H1 (cell line): ENCODE data around the gene ZNF471.

Experiments
- CEBPB ChIP-seq: IDR thresholded peaks from 2 replicates; pipeline ENCODE4 v1.6.1; 2012; ENCODE audit warnings: low read depth, low read length
- CTCF ChIP-seq, 3 experiments: IDR thresholded peaks; 1 replicate in 2 of 3; 2 replicates in 1 of 3; pipeline versions ENCODE4 v1.5.1 to v1.6.1; 2011; ENCODE audit warnings: low read length in 3 of 3, mild to moderate bottlenecking in 3 of 3, inconsistent platforms in 2 of 3, low read depth in 1 of 3, moderate library complexity in 1 of 3; ENCODE audit not compliant: insufficient read depth in 1 of 3; ENCODE audit errors: control extremely low read depth in 1 of 3
- HDAC2 ChIP-seq, 2 experiments: fragments of 300-600 bp in 1 of 2; sonication (generic) in 1 of 2; IDR thresholded peaks; 2 replicates each; pipeline ENCODE4 v1.6.1; 2011 to 2012; ENCODE audit warnings: low read depth in 2 of 2, low read length in 2 of 2, mild to moderate bottlenecking in 2 of 2, moderate library complexity in 2 of 2, borderline replicate concordance in 1 of 2, inconsistent platforms in 1 of 2
- HDAC6 ChIP-seq: IDR thresholded peaks from one replicate; pipeline ENCODE4 v1.7.1; 2012; ENCODE audit warnings: low read depth, mild to moderate bottlenecking, inconsistent platforms, low read length, moderate library complexity
- JUND ChIP-seq: IDR thresholded peaks from 2 replicates; pipeline ENCODE4 v1.6.1; 2011; ENCODE audit warnings: mild to moderate bottlenecking, improper control_type of control experiment, low read length
- KDM5A ChIP-seq: fragments of 200-600 bp; IDR thresholded peaks from 2 replicates; pipeline ENCODE4 v1.7.1; 2012; ENCODE audit warnings: mild to moderate bottlenecking, low read length, inconsistent platforms, mixed read lengths
- PHF8 ChIP-seq: fragments of 200-600 bp; sonication (generic); conservative IDR thresholded peaks from 2 replicates; pipeline ENCODE4 v1.7.1; 2012; ENCODE audit warnings: low read depth, mild to moderate bottlenecking, inconsistent platforms, low read length, moderate library complexity
- POLR2A ChIP-seq, 2 experiments: IDR thresholded peaks; 1 replicate in 1 of 2; 2 replicates in 1 of 2; pipeline ENCODE4 v1.6.1; 2011; ENCODE audit warnings: low read depth in 2 of 2, low read length in 2 of 2, mild to moderate bottlenecking in 2 of 2; ENCODE audit errors: control extremely low read depth in 1 of 2
- POLR2AphosphoS5 ChIP-seq: IDR thresholded peaks from 2 replicates; pipeline ENCODE4 v1.6.1; 2011; ENCODE audit warnings: low read depth, low read length
- SIN3A ChIP-seq, 2 experiments: IDR thresholded peaks in 1 of 2; conservative IDR thresholded peaks in 1 of 2; 2 replicates each; pipeline ENCODE4 v1.6.1; 2011 to 2012; ENCODE audit warnings: low read length in 2 of 2, improper control_type of control experiment in 1 of 2, low read depth in 1 of 2, mild to moderate bottlenecking in 1 of 2
- YY1 ChIP-seq: IDR thresholded peaks from 2 replicates; pipeline ENCODE4 v1.6.1; 2011; ENCODE audit warnings: low read depth, mild to moderate bottlenecking, low read length

GRCh38 chr19:56573914-56574313 is 66.3 kb downstream of the ZNF471 start:
- no peak for TF ChIP-seq CTCF (IDR thresholded peaks at IDR 0.05; ENCODE audit: control extremely low read depth in 1 of 3, insufficient read depth in 1 of 3, low read depth in 1 of 3, low read length in 3 of 3)
- TF ChIP-seq CEBPB = no peak
- no peak for TF ChIP-seq YY1
- no peak for TF ChIP-seq PHF8
- no peak for TF ChIP-seq POLR2A (IDR thresholded peaks at IDR 0.05; ENCODE audit: control extremely low read depth in 1 of 2, low read depth in 2 of 2, low read length in 2 of 2)
- no peak for TF ChIP-seq KDM5A
- no peak for TF ChIP-seq JUND
- no peak for TF ChIP-seq HDAC2 (IDR thresholded peaks at IDR 0.05; ENCODE audit: borderline replicate concordance in 1 of 2, low read depth in 2 of 2, low read length in 2 of 2)
- no peak for TF ChIP-seq POLR2AphosphoS5
- no peak for TF ChIP-seq HDAC6
- no peak for TF ChIP-seq SIN3A (conservative IDR thresholded peaks at IDR 0.05 in 1 of 2, IDR thresholded peaks at IDR 0.05 in 1 of 2; ENCODE audit: low read depth in 1 of 2, low read length in 2 of 2)
